CD4-positive, CD25-positive, alpha-beta regulatory T cell (primary cell): ENCODE results near the gene HADHB. TPM values are rescaled to one million over a fixed set of nuclear protein-coding genes. Genes with fewer than 3 reads are reported as not detected.

Experiments
- ATAC-seq, 2 donors: fragments of 150-1000 bp; cut with Tn5 transposase; one replicate each; pipeline ENCODE4 v1.10.0; 2021; ENCODE audit warnings: low read depth in 2 of 2, moderate number of reproducible peaks in 2 of 2, moderate library complexity in 1 of 2
- DNase-seq, 3 donors: peaks; one replicate each; pipeline versions ENCODE4 v3.0.0 to v3.0.0-alpha.2; 2012 to 2022; ENCODE audit warnings: mixed read lengths in 1 of 3
- H3K27ac ChIP-seq: one replicate; pipeline ENCODE4 v1.7.0; 2013; ENCODE audit warnings: mild to moderate bottlenecking, low read length; ENCODE audit not compliant: insufficient read depth, poor library complexity, severe bottlenecking
- H3K27me3 ChIP-seq: one replicate; pipeline ENCODE4 v1.7.0; 2013; ENCODE audit warnings: low read length; ENCODE audit not compliant: control insufficient read depth, insufficient read depth
- H3K36me3 ChIP-seq: one replicate; pipeline ENCODE4 v1.7.0; 2013; ENCODE audit warnings: mild to moderate bottlenecking, low read length, moderate library complexity; ENCODE audit not compliant: control insufficient read depth, insufficient read depth
- H3K4me1 ChIP-seq: 2 replicates; pipeline ENCODE4 v1.7.0; 2013; ENCODE audit warnings: mild to moderate bottlenecking, low read length; ENCODE audit not compliant: insufficient read depth, control insufficient read depth, poor library complexity, severe bottlenecking
- H3K4me3 ChIP-seq: one replicate; pipeline ENCODE4 v1.7.0; 2013; ENCODE audit warnings: low read depth, mild to moderate bottlenecking, low read length, moderate library complexity
- H3K9me3 ChIP-seq, 2 experiments: 1 replicate in 1 of 2; 2 replicates in 1 of 2; pipeline ENCODE4 v1.7.0; 2013; ENCODE audit warnings: low read length in 2 of 2, mild to moderate bottlenecking in 1 of 2, moderate library complexity in 1 of 2; ENCODE audit not compliant: control insufficient read depth in 2 of 2
- H3K27ac Mint-ChIP-seq, 3 donors: one replicate each; pipeline ENCODE4 v1.8.0; 2020 to 2022; ENCODE audit warnings: mild to moderate bottlenecking in 3 of 3, mixed read lengths in 3 of 3, moderate library complexity in 2 of 3
- H3K27me3 Mint-ChIP-seq: one replicate; pipeline ENCODE4 v1.8.0; 2022; ENCODE audit warnings: mild to moderate bottlenecking, mixed read lengths
- H3K36me3 Mint-ChIP-seq: one replicate; pipeline ENCODE4 v1.8.0; 2020; ENCODE audit warnings: mixed read lengths
- H3K4me1 Mint-ChIP-seq, 4 donors: one replicate each; pipeline ENCODE4 v1.8.0; 2020 to 2022; ENCODE audit warnings: mixed read lengths in 4 of 4, mild to moderate bottlenecking in 1 of 4
- H3K4me3 Mint-ChIP-seq, 4 donors: one replicate each; pipeline ENCODE4 v1.8.0; 2020 to 2022; ENCODE audit warnings: mild to moderate bottlenecking in 4 of 4, mixed read lengths in 4 of 4, moderate library complexity in 3 of 4
- H3K9me3 Mint-ChIP-seq, 7 donors: one replicate each; pipeline ENCODE4 v1.8.0; 2020 to 2022; ENCODE audit warnings: mixed read lengths in 7 of 7, mild to moderate bottlenecking in 3 of 7, moderate library complexity in 2 of 7
- polyA plus RNA-seq, 4 donors: library from polyadenylated mRNA; unstranded; fragments of 300-500 nt; fragmentation: Illumina TruSeq; gene quantifications; one replicate each; pipeline ENCODE4 v1.2.3, GENCODE V29; 2021
- total RNA-seq: library from RNA; stranded (reverse); gene quantifications from one replicate; pipeline ENCODE4 v1.2.3, GENCODE V29; 2022

HADHB gene
- total and polyA plus RNA-seq, 5 donors from 2014 or later, result 58.9 to 139 (median 121) TPM

- Mint-ChIP-seq H3K4me3 (no peak overlapping the region), H3K4me1 (no peaks in the 10 kb centered on the region), H3K36me3 (peaks cover 46% of the 10 kb centered on the region), H3K27ac (no peak overlapping the region), H3K9me3 (no peaks in the 10 kb centered on the region), H3K27me3 (no peaks in the 10 kb centered on the region)
- Histone ChIP-seq H3K4me3 (no peak overlapping the region), H3K27ac (no peak overlapping the region), H3K9me3 (no peaks in the 10 kb centered on the region), H3K36me3 (peaks cover 82% of the 10 kb centered on the region), H3K4me1 (no peaks in the 10 kb centered on the region), H3K27me3 (no peaks in the 10 kb centered on the region)
- DNase-seq (no peak), ATAC-seq (no peak)
Observed at GRCh38 chr2:26283606-26284005, 38.9 kb downstream of the HADHB start.

GRCh38 chr2:26284132-26284531 is 39.4 kb downstream of the HADHB start:
- no peak for ATAC-seq
- H3K27me3 Mint-ChIP-seq, result no peaks in the 10 kb centered on the region
- H3K27ac ChIP-seq, result no peak overlapping the region
- no peaks in the 10 kb centered on the region for H3K27me3 ChIP-seq
- H3K36me3 ChIP-seq, result peaks cover 78% of the 10 kb centered on the region
- H3K9me3 Mint-ChIP-seq, result no peaks in the 10 kb centered on the region
- H3K27ac Mint-ChIP-seq, result no peak overlapping the region
- H3K4me1 Mint-ChIP-seq, result no peaks in the 10 kb centered on the region
- H3K4me3 Mint-ChIP-seq, result no peak overlapping the region
- H3K36me3 Mint-ChIP-seq, result peaks cover 41% of the 10 kb centered on the region
- DNase-seq, result no peak
- no peak overlapping the region for H3K4me3 ChIP-seq
- no peaks in the 10 kb centered on the region for H3K9me3 ChIP-seq
- no peaks in the 10 kb centered on the region for H3K4me1 ChIP-seq

- H3K9me3 Mint-ChIP-seq, result no peaks in the 10 kb centered on the region
- H3K4me1 Mint-ChIP-seq, result no peaks in the 10 kb centered on the region
- H3K4me3 Mint-ChIP-seq, result no peak overlapping the region
- ATAC-seq (no peak), DNase-seq (no peak)
- no peaks in the 10 kb centered on the region for H3K27me3 Mint-ChIP-seq
- no peaks in the 10 kb centered on the region for H3K4me1 ChIP-seq
- no peaks in the 10 kb centered on the region for H3K9me3 ChIP-seq
- H3K4me3 ChIP-seq, result no peak overlapping the region
- H3K36me3 Mint-ChIP-seq, result peaks cover 33% of the 10 kb centered on the region
- no peak overlapping the region for H3K27ac ChIP-seq
- H3K27ac Mint-ChIP-seq, result no peak overlapping the region
- H3K27me3 ChIP-seq, result no peaks in the 10 kb centered on the region
- H3K36me3 ChIP-seq, result peaks cover 67% of the 10 kb centered on the region
Observed at GRCh38 chr2:26285931-26286330, 41.2 kb downstream of the HADHB start.

GRCh38 chr2:26290001-26290400 is 45.3 kb downstream of the HADHB start:
- H3K27ac ChIP-seq, result no peak overlapping the region
- no peaks in the 10 kb centered on the region for H3K4me1 ChIP-seq
- no peaks in the 10 kb centered on the region for H3K27me3 ChIP-seq
- Mint-ChIP-seq H3K9me3 (peaks cover 0 to under 1% (median 0%) of the 10 kb centered on the region in 7 donors), H3K36me3 (peaks cover 10% of the 10 kb centered on the region), H3K4me1 (no peaks in the 10 kb centered on the region), H3K27me3 (peaks cover 1% of the 10 kb centered on the region), H3K27ac (peak overlapping the region in 1 of 3 donors; percentile 65), H3K4me3 (peak overlapping the region in 1 of 4 donors; percentile 89)
- no peaks in the 10 kb centered on the region for H3K9me3 ChIP-seq
- H3K4me3 ChIP-seq, result no peak overlapping the region
- DNase-seq, result no peak
- peaks cover 33% of the 10 kb centered on the region for H3K36me3 ChIP-seq
- ATAC-seq, result no peak

GRCh38 chr2:26292646-26293045 is 47.9 kb downstream of the HADHB start:
- peaks cover 12% of the 10 kb centered on the region for H3K36me3 ChIP-seq
- Mint-ChIP-seq H3K27ac (no peak overlapping the region), H3K36me3 (peaks cover 3% of the 10 kb centered on the region), H3K9me3 (peaks cover 0 to 3% (median 0%) of the 10 kb centered on the region in 7 donors), H3K4me1 (no peaks in the 10 kb centered on the region), H3K27me3 (peaks cover 9% of the 10 kb centered on the region), H3K4me3 (no peak overlapping the region)
- no peak overlapping the region for H3K27ac ChIP-seq
- ATAC-seq (no peak), DNase-seq (no peak)
- no peaks in the 10 kb centered on the region for H3K4me1 ChIP-seq
- no peak overlapping the region for H3K4me3 ChIP-seq
- H3K9me3 ChIP-seq, result peaks cover 0 to 4% of the 10 kb centered on the region in 2 experiments
- no peaks in the 10 kb centered on the region for H3K27me3 ChIP-seq

GRCh38 chr2:26295511-26295910 is 50.8 kb downstream of the HADHB start:
- H3K27ac ChIP-seq, result no peak overlapping the region
- H3K9me3 Mint-ChIP-seq, result peaks cover 0 to 3% (median 0%) of the 10 kb centered on the region in 7 donors
- no peaks in the 10 kb centered on the region for H3K36me3 Mint-ChIP-seq
- H3K4me3 ChIP-seq, result no peak overlapping the region
- no peaks in the 10 kb centered on the region for H3K4me1 Mint-ChIP-seq
- H3K4me1 ChIP-seq, result peaks cover 16% of the 10 kb centered on the region
- ATAC-seq (no peak), DNase-seq (no peak)
- H3K9me3 ChIP-seq, result peaks cover 0 to 4% of the 10 kb centered on the region in 2 experiments
- peaks cover 9% of the 10 kb centered on the region for H3K27me3 Mint-ChIP-seq
- no peak overlapping the region for H3K4me3 Mint-ChIP-seq
- no peaks in the 10 kb centered on the region for H3K27me3 ChIP-seq
- no peak overlapping the region for H3K27ac Mint-ChIP-seq
- no peaks in the 10 kb centered on the region for H3K36me3 ChIP-seq

- no peak overlapping the region for H3K27ac ChIP-seq
- no peaks in the 10 kb centered on the region for H3K36me3 ChIP-seq
- H3K4me1 ChIP-seq, result peaks cover 16% of the 10 kb centered on the region
- ATAC-seq, result no peak
- H3K27me3 ChIP-seq, result no peaks in the 10 kb centered on the region
- Mint-ChIP-seq H3K9me3 (peaks cover 0 to 3% (median 0%) of the 10 kb centered on the region in 7 donors), H3K27ac (no peak overlapping the region), H3K36me3 (no peaks in the 10 kb centered on the region), H3K4me1 (no peaks in the 10 kb centered on the region), H3K27me3 (peaks cover 9% of the 10 kb centered on the region), H3K4me3 (peak overlapping the region in 1 of 4 donors; percentile 42)
- H3K4me3 ChIP-seq, result no peak overlapping the region
- DNase-seq, result no peak
- H3K9me3 ChIP-seq, result peaks cover 0 to 4% of the 10 kb centered on the region in 2 experiments
Observed at GRCh38 chr2:26297061-26297460, 52.3 kb downstream of the HADHB start.

- H3K9me3 ChIP-seq, result peaks cover 0 to 4% of the 10 kb centered on the region in 2 experiments
- H3K27me3 ChIP-seq, result no peaks in the 10 kb centered on the region
- no peaks in the 10 kb centered on the region for H3K36me3 ChIP-seq
- peaks cover 15% of the 10 kb centered on the region for H3K27me3 Mint-ChIP-seq
- no peak overlapping the region for H3K27ac Mint-ChIP-seq
- no peak overlapping the region for H3K4me3 ChIP-seq
- ATAC-seq (no peak), DNase-seq (no peak)
- H3K4me1 ChIP-seq, result peaks cover 16% of the 10 kb centered on the region
- no peak overlapping the region for H3K4me3 Mint-ChIP-seq
- no peak overlapping the region for H3K27ac ChIP-seq
- no peaks in the 10 kb centered on the region for H3K4me1 Mint-ChIP-seq
- no peaks in the 10 kb centered on the region for H3K36me3 Mint-ChIP-seq
- peaks cover 0 to 3% (median 0%) of the 10 kb centered on the region in 7 donors for H3K9me3 Mint-ChIP-seq
Observed at GRCh38 chr2:26298286-26298637, 53.5 kb downstream of the HADHB start.
